GM12891 (cell line): ENCODE results near the gene ETFDH.

Source experiments
- PAX5 ChIP-seq: IDR thresholded peaks from 2 replicates; pipeline ENCODE4 v1.6.1; 2011; ENCODE audit warnings: low read length, moderate library complexity, mild to moderate bottlenecking; ENCODE audit not compliant: insufficient read depth, severe bottlenecking
- POLR2A ChIP-seq: IDR thresholded peaks from 2 replicates; pipeline ENCODE4 v1.6.1; 2011; ENCODE audit warnings: low read depth, low read length, control low read depth
- POLR2AphosphoS5 ChIP-seq: IDR thresholded peaks from 2 replicates; pipeline ENCODE4 v1.6.1; 2011; ENCODE audit warnings: low read depth, low read length, control low read depth
- TAF1 ChIP-seq: IDR thresholded peaks from 2 replicates; pipeline ENCODE4 v1.6.1; 2011; ENCODE audit warnings: low read depth, low read length, control low read depth

DNA sequence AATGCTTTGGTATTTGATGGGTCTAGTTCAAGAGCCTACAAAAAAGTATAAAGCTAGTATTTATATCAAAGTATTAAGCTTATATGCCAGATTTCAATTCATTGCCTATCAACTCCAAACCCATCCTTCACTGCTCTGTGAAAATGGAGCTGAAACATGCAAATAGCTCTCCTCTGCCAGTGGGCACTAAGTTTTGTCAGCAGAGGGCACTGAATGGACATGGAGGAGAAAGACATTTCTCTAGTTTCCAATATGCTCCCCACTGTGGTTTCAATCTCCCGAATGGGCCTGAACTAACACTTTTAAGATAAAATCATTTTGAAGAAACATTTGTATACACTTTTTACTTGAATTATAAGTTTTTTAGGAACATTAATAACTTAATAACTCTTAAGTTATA is 38.7 kb downstream of the ETFDH start:
- TF ChIP-seq TAF1 (no peak), POLR2A (no peak), POLR2AphosphoS5 (no peak), PAX5 (no peak)
